GM12874 (cell line): ENCODE measurements around the gene ONECUT2.

Experiments
- CTCF ChIP-seq: IDR thresholded peaks from 2 replicates; pipeline ENCODE4 v1.5.1; 2011; ENCODE audit warnings: low read depth, mild to moderate bottlenecking, control low read depth, low read length, moderate library complexity; ENCODE audit not compliant: insufficient read depth

ONECUT2 gene

GRCh38 chr18:57529151-57529550, 94.0 kb downstream of the ONECUT2 start:
- TF ChIP-seq CTCF = no peak

- no peak for TF ChIP-seq CTCF
Observed at GRCh38 chr18:57533006-57533867, 98.1 kb downstream of the ONECUT2 start.

GRCh38 chr18:57533868-57534510, 98.8 kb downstream of the ONECUT2 start:
- no peak for TF ChIP-seq CTCF

- TF ChIP-seq CTCF = no peak
Observed at GRCh38 chr18:57534511-57534909, 99.3 kb downstream of the ONECUT2 start.

GRCh38 chr18:57538614-57539013, 103.4 kb downstream of the ONECUT2 start:
- TF ChIP-seq CTCF = no peak

GRCh38 chr18:57539702-57540101, 104.5 kb downstream of the ONECUT2 start:
- no peak for TF ChIP-seq CTCF
